HG03565 (cell line): Measurements from ENCODE around the gene TLR7.

Experiments used
- ATAC-seq: cut with Tn5 transposase; IDR thresholded peaks from one replicate; pipeline ENCODE4 v1.9.1; 2021; ENCODE audit warnings: mild to moderate bottlenecking, moderate library complexity; ENCODE audit not compliant: unreplicated experiment

TLR7 gene

GRCh38 chrX:12890467-12890866, 23.6 kb downstream of the TLR7 start:
- peak; percentile 66 for ATAC-seq

- no peak for ATAC-seq
These were observed 24.3 kb downstream of the TLR7 start for GRCh38 chrX:12891171-12891570.

GRCh38 chrX:12891915-12892506, 25.1 kb downstream of the TLR7 start:
- ATAC-seq = no peak

- ATAC-seq = no peak
These were observed 25.8 kb downstream of the TLR7 start for GRCh38 chrX:12892716-12893115.

GRCh38 chrX:12894074-12895030, 27.5 kb downstream of the TLR7 start:
- ATAC-seq = no peak

- no peak for ATAC-seq
These were observed 29.0 kb downstream of the TLR7 start for GRCh38 chrX:12895866-12896265.

- ATAC-seq = no peak
These were observed 30.1 kb downstream of the TLR7 start for GRCh38 chrX:12896935-12897334.

GRCh38 chrX:12898073-12898472, 31.2 kb downstream of the TLR7 start:
- ATAC-seq = no peak

GRCh38 chrX:12899506-12899905, 32.6 kb downstream of the TLR7 start:
- no peak for ATAC-seq

- ATAC-seq = no peak
These were observed 34.6 kb downstream of the TLR7 start for GRCh38 chrX:12901486-12901885.

- ATAC-seq = no peak
These were observed 36.8 kb downstream of the TLR7 start for GRCh38 chrX:12903646-12904045.

GRCh38 chrX:12906046-12906761, 39.3 kb downstream of the TLR7 start, which contains the start of gene TLR8:
TLR8 (plus strand) TSS chrX:12906620; CDS start chrX:12906707, 87 bp downstream.
- ATAC-seq = no peak

- no peak for ATAC-seq
These were observed 43.7 kb downstream of the TLR7 start for GRCh38 chrX:12910423-12911121.

- no peak for ATAC-seq
These were observed 44.2 kb downstream of the TLR7 start for GRCh38 chrX:12911122-12911470.

GRCh38 chrX:12912791-12913482, 46.1 kb downstream of the TLR7 start:
- ATAC-seq = no peak

- ATAC-seq = no peak
These were observed 50.9 kb downstream of the TLR7 start for GRCh38 chrX:12917753-12918152.

GRCh38 chrX:12919051-12919450, 52.2 kb downstream of the TLR7 start:
- ATAC-seq = no peak

GRCh38 chrX:12919620-12920019, 52.7 kb downstream of the TLR7 start:
- no peak for ATAC-seq

GRCh38 chrX:12920990-12921389, 54.1 kb downstream of the TLR7 start:
- ATAC-seq = no peak

GRCh38 chrX:12921886-12922598, 55.2 kb downstream of the TLR7 start:
- no peak for ATAC-seq
